Umbilical cord (tissue), 2 donors: Measurements from ENCODE around the gene LRRC23. TPM values are rescaled to one million over a fixed set of nuclear protein-coding genes. Genes with fewer than 3 reads are reported as not detected.

Experiments
- DNase-seq: peaks from one replicate; pipeline ENCODE4 v3.0.0-alpha.2; 2015; ENCODE audit warnings: low spot score
- total RNA-seq: library from RNA; depleted of rRNA; stranded (reverse); fragments of >200 nt; gene quantifications from one replicate; pipeline ENCODE4 v1.2.3, GENCODE V29; 2014; ENCODE audit warnings: low replicate concordance; ENCODE audit not compliant: insufficient read depth

The LRRC23 gene
- total RNA-seq, 1 donor from 2014 or later = 8.4 TPM

- DNase-seq = no peak
These were observed 51.6 kb downstream of the LRRC23 start for GRCh38 chr12:6956021-6956727.

GRCh38 chr12:6957151-6957701, 52.6 kb downstream of the LRRC23 start:
- no peak for DNase-seq

DNA sequence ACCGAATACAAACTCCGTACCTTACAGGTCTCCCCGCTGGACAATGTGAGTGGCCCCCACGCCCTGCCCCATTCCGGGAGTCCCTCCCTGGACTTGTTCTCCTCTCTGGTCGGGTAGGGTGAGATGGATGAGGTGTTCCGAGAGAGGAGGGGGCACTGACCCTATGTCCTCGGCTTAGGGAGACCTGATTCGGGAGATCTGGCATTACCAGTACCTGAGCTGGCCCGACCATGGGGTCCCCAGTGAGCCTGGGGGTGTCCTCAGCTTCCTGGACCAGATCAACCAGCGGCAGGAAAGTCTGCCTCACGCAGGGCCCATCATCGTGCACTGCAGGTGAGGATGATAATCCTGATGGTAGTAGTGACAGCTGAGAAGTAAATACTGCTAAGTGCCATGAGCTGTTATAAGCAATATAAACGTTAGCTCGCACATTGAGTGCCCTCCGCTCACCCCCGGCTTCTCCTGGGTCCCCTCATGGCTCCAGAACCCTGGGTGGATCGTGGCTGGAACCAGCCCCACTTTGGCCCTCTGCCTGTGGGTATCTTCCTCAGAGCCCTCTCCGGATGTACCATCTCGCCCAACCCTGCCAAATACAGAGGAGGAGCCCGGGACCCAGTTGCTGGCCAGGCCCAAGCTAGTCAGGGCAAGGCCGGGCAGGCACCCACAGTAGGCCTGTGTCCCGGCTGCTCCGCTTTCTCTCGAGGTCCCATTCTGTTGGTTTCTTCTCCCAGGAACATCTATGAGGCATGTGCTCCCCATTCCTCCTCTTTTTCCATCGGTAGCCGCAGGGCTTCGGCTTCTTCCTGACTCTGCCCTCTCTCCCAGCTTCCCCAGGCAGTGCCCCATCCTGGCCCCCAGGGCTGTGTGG, 53.4 kb downstream of the LRRC23 start:
- DNase-seq = no peak

GRCh38 chr12:6958609-6959057, 54.0 kb downstream of the LRRC23 start:
- no peak for DNase-seq

- peak; percentile 40 for DNase-seq
These were observed 54.6 kb downstream of the LRRC23 start for GRCh38 chr12:6959058-6959804.

GRCh38 chr12:6959805-6960592, 55.4 kb downstream of the LRRC23 start:
- DNase-seq = no peak

- DNase-seq = peak; percentile 47
These were observed 56.1 kb downstream of the LRRC23 start for GRCh38 chr12:6960593-6961277.

DNA sequence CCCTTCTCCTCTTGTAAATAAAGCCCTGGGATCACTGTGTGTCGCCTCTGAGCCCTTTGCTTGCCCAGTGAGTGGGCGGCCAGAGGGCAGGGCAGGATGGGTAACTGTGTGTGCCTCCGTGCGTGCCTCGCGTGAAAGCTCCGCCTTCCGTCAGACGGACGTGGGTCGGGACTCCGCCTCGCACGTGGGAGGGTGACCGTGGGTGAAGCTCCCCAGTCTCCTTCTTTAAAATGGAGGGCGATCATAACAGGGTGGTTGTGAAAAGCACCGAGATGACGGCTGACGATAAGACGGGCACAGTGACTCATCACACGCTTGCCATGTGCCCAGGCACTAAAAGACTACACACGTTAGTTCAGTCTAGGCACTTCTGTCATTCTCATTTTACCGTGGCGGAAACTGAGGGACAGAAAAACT, 56.7 kb downstream of the LRRC23 start:
- DNase-seq = no peak

DNA sequence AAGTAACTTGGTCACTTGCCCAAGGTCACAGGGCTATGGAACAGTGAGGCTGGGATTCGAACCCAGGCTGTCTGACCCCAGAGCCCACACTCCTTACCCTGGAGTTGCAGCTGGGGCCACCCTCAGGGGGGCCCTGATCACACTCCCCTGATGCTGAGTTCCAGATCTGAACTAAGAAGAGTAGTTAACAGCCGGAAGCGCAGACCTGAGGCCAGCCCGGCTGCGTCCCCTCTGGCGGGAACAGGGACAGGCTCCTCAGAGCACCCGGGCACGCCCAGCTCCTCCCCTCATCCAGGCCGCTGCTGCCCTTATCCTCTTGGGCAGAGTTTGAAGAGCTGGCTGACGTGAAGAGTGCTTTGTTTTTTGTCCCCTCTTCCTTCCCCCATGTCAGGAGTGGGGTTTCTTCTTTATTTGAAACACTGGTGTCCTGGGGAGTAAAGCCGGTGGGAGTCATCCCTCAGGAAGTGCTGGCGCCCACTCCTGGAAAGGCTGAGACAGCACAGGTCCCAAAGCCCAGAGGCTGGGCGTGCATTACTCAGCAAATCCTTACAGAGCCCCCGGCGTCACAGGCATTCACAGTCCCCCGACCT, 57.2 kb downstream of the LRRC23 start:
- DNase-seq = peak; percentile 72

GRCh38 chr12:6962285-6963015, 57.8 kb downstream of the LRRC23 start:
- no peak for DNase-seq

DNA sequence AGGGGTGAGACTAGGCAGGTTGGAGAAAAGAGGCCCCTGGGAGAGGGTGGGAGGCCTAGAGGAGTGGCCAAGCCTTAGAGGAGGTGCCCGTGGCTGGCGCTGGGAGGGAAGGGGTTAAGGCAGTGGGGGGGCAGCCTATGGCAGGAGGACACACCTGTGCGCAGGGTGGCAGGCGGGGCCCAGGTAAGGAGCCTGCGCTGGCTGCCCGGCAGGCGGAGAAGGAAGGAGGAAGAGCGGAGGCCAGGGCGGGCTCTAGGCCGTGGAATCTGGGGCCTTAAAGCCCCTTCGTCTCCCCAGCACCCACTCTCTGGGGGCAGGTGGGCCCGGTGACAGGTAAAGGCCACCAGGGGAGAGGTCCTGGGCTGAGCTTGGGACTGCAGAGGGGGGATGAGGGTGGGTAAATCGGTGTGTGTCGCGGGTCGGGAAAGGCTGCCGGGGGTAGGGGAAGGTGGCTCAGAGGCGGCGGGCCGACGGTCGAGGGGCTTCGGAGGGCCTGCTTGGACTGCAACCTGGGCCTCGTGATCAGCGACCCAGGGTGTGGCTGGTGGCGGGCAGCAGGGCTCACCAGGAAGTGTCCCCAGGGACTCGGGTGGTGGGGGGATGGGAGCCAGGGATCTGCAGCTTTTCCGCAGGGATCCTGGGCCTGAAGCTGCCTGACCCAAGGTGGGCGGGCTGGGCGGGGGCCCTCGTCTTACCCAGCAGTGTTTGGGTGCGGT, 58.6 kb downstream of the LRRC23 start:
- peak; percentile 73 for DNase-seq

Other genes starting within 250 kb of the LRRC23 start
- gene ING4, start 241.7 kb upstream of the LRRC23 start, total RNA-seq = 20.9 TPM
- gene ZNF384, start 215.4 kb upstream of the LRRC23 start, total RNA-seq = 16.4 TPM
- gene PIANP, start 204.0 kb upstream of the LRRC23 start, total RNA-seq = not detected
- gene COPS7A, start 180.8 kb upstream of the LRRC23 start, total RNA-seq = 40.4 TPM
- gene MLF2, start 151.7 kb upstream of the LRRC23 start, total RNA-seq = 36.6 TPM
- gene PTMS, start 138.5 kb upstream of the LRRC23 start, total RNA-seq = 13.0 TPM
- 1.7 TPM for gene LAG3, start 132.3 kb upstream of the LRRC23 start, total RNA-seq
- gene CD4, start 115.3 kb upstream of the LRRC23 start, total RNA-seq = 10.4 TPM
- 1.9 TPM for gene GPR162, start 83.0 kb upstream of the LRRC23 start, total RNA-seq
- 74.6 TPM for gene P3H3, start 76.4 kb upstream of the LRRC23 start, total RNA-seq
- 2.4 TPM for gene GNB3, start 63.9 kb upstream of the LRRC23 start, total RNA-seq
- 11.1 TPM for gene CDCA3, start 53.5 kb upstream of the LRRC23 start, total RNA-seq
- 50.6 TPM for gene USP5, start 52.7 kb upstream of the LRRC23 start, total RNA-seq
- 743 TPM for gene TPI1, start 37.3 kb upstream of the LRRC23 start, total RNA-seq
- gene SPSB2, start 31.5 kb upstream of the LRRC23 start, total RNA-seq = 7.0 TPM
- 19.7 TPM for gene ENO2, start 9.8 kb downstream of the LRRC23 start, total RNA-seq
- gene ATN1, start 23.1 kb downstream of the LRRC23 start, total RNA-seq = 7.9 TPM
- not detected for gene RNU7-1, start 39.0 kb downstream of the LRRC23 start, total RNA-seq
- 228 TPM for gene C12orf57, start 39.2 kb downstream of the LRRC23 start, total RNA-seq
- gene PTPN6, start 46.5 kb downstream of the LRRC23 start, total RNA-seq = 18.3 TPM
- 147 TPM for gene PHB2, start 65.8 kb downstream of the LRRC23 start, total RNA-seq
- 17.6 TPM for gene EMG1, start 66.1 kb downstream of the LRRC23 start, total RNA-seq
- 4.8 TPM for gene LPCAT3, start 113.7 kb downstream of the LRRC23 start, total RNA-seq
- 201 TPM for gene C1S, start 155.9 kb downstream of the LRRC23 start, total RNA-seq
- gene C1R, start 187.6 kb downstream of the LRRC23 start, total RNA-seq = 141 TPM
- gene C1RL, start 204.4 kb downstream of the LRRC23 start, total RNA-seq = 56.3 TPM
- 3.9 TPM for gene RBP5, start 224.1 kb downstream of the LRRC23 start, total RNA-seq
- gene CLSTN3, start 225.5 kb downstream of the LRRC23 start, total RNA-seq = 15.4 TPM